A549 (cell line): ENCODE measurements around the gene PEX7. TPM values are rescaled to one million over a fixed set of nuclear protein-coding genes. Genes with fewer than 3 reads are reported as not detected.

Experiments used
- ATAC-seq, 2 experiments: fragments of 200-7000 bp in 1 of 2; fragments of >200 bp in 1 of 2; cut with Nextera tagmentation in 1 of 2; cut with Tn5 transposase in 1 of 2; 3 replicates each; pipeline versions ENCODE4 v1.8.0 to v1.9.1; 2018 to 2020; ENCODE audit warnings: mild to moderate bottlenecking in 1 of 2, moderate library complexity in 1 of 2
- CTCF ChIA-PET: fragments of 300-600 bp; sonication (Branson Sonifier 250); formaldehyde crosslinking; extraction: SDS; loops from one replicate; lab custom pipeline; 2021; ENCODE audit warnings: antibody characterized with exemption, inconsistent platforms; lab: Yijun Ruan, JAX
- POLR2A ChIA-PET: fragments of 350-600 bp; formaldehyde crosslinking; extraction: SDS; loops from one replicate; lab custom pipeline; 2021; ENCODE audit warnings: antibody characterized with exemption, inconsistent platforms; lab: Yijun Ruan, JAX
- DNase-seq, 2 experiments: peaks; one replicate each; pipeline versions ENCODE4 v3.0.0 to v3.0.0-alpha.2; 2011 to 2016; ENCODE audit warnings: low read depth in 1 of 2, low spot score in 1 of 2
- FAIRE-seq: peaks from 2 replicates; lab custom pipeline; 2011; peaks lifted over from hg19 to GRCh38; lab: Jason Lieb, UNC
- H3K27ac ChIP-seq, 2 experiments: fragments of >200 bp; sonication (Bioruptor Twin); formaldehyde crosslinking; 3 replicates each; pipeline ENCODE4 v1.5.1; 2016 to 2017
- H3K4me1 ChIP-seq: fragments of >200 bp; sonication (Bioruptor Twin); formaldehyde crosslinking; 3 replicates; pipeline ENCODE4 v1.6.1; 2016
- H3K4me2 ChIP-seq: fragments of >200 bp; sonication (Bioruptor Twin); formaldehyde crosslinking; 3 replicates; pipeline ENCODE4 v1.6.1; 2016
- H3K4me3 ChIP-seq: fragments of >200 bp; sonication (Bioruptor Twin); formaldehyde crosslinking; 3 replicates; pipeline ENCODE4 v1.5.1; 2016
- H3K9me3 ChIP-seq: fragments of >200 bp; sonication (Bioruptor Twin); formaldehyde crosslinking; 3 replicates; pipeline ENCODE4 v1.6.1; 2016
- BHLHE40 ChIP-seq: IDR thresholded peaks from 2 replicates; pipeline ENCODE4 v1.6.1; 2012; ENCODE audit warnings: low read depth, low read length, inconsistent platforms
- CBX8 ChIP-seq: fragments of 200-600 bp; sonication (generic); IDR thresholded peaks from 2 replicates; pipeline ENCODE4 v1.6.1; 2016
- CEBPB ChIP-seq, 2 experiments: fragments of >200 bp in 1 of 2; sonication (Bioruptor Twin) in 1 of 2; formaldehyde crosslinking in 1 of 2; IDR thresholded peaks; 2 replicates each; pipeline ENCODE4 v1.6.1; 2012 to 2016
- CHD2 ChIP-seq: fragments of 150-350 bp; IDR thresholded peaks from 2 replicates; pipeline ENCODE4 v1.6.1; 2014; ENCODE audit warnings: low read length; ENCODE audit not compliant: partially characterized antibody
- CHD4 ChIP-seq: fragments of 200-600 bp; sonication (generic); IDR thresholded peaks from 2 replicates; pipeline ENCODE4 v1.6.1; 2016; ENCODE audit warnings: antibody characterized with exemption, mild to moderate bottlenecking, borderline replicate concordance
- EHF ChIP-seq: fragments of 250-450 bp; sonication (Bioruptor Pico); IDR thresholded peaks from 2 replicates; pipeline ENCODE4 v1.5.0; 2020; ENCODE audit warnings: mild to moderate bottlenecking
- EHMT2 ChIP-seq: fragments of 200-600 bp; sonication (generic); IDR thresholded peaks from 2 replicates; pipeline ENCODE4 v1.6.1; 2016; ENCODE audit warnings: antibody characterized with exemption, low read depth, mild to moderate bottlenecking, moderate library complexity
- ESRRA ChIP-seq: fragments of 150-350 bp; IDR thresholded peaks from 2 replicates; pipeline ENCODE4 v1.6.1; 2014; ENCODE audit warnings: mild to moderate bottlenecking, low read length, borderline replicate concordance
- FOSL2 ChIP-seq, 2 experiments: fragments of 450-650 bp in 1 of 2; fragments of >200 bp in 1 of 2; sonication (Bioruptor Twin) in 1 of 2; formaldehyde crosslinking; IDR thresholded peaks; 2 replicates each; pipeline versions ENCODE4 v1.5.0 to v1.6.1; 2016 to 2020; ENCODE audit warnings: mild to moderate bottlenecking in 1 of 2, moderate library complexity in 1 of 2
- FOXS1 ChIP-seq: fragments of 250-450 bp; sonication (Bioruptor Pico); IDR thresholded peaks from 2 replicates; pipeline ENCODE4 v1.5.0; 2020; ENCODE audit warnings: mild to moderate bottlenecking, moderate library complexity
- HEYL ChIP-seq: fragments of 250-450 bp; sonication (Bioruptor Pico); IDR thresholded peaks from 2 replicates; pipeline ENCODE4 v1.8.0; 2021; ENCODE audit warnings: mild to moderate bottlenecking, moderate library complexity
- JUN ChIP-seq, 2 experiments: fragments of >200 bp; sonication (Bioruptor Twin); formaldehyde crosslinking; IDR thresholded peaks; 2 replicates in 1 of 2; 3 replicates in 1 of 2; pipeline ENCODE4 v1.6.1; 2016 to 2017
- JUNB ChIP-seq: fragments of >200 bp; sonication (Bioruptor Twin); formaldehyde crosslinking; IDR thresholded peaks from 2 replicates; pipeline ENCODE4 v1.6.1; 2016
- KDM1A ChIP-seq: fragments of 200-600 bp; sonication (generic); IDR thresholded peaks from 2 replicates; pipeline ENCODE4 v1.6.1; 2016; ENCODE audit warnings: low read depth, mild to moderate bottlenecking
- MYC ChIP-seq: IDR thresholded peaks from 2 replicates; pipeline ENCODE4 v1.6.1; 2012; ENCODE audit warnings: mild to moderate bottlenecking, inconsistent platforms, low read length, improper control_type of control experiment, borderline replicate concordance
- NPAS2 ChIP-seq: fragments of 250-450 bp; sonication (Bioruptor Pico); IDR thresholded peaks from 2 replicates; pipeline ENCODE4 v1.8.0; 2022; ENCODE audit warnings: mild to moderate bottlenecking, moderate library complexity, borderline replicate concordance
- RAD21 ChIP-seq, 2 experiments: fragments of >200 bp in 1 of 2; sonication (Bioruptor Twin) in 1 of 2; formaldehyde crosslinking in 1 of 2; IDR thresholded peaks in 1 of 2; conservative IDR thresholded peaks in 1 of 2; 2 replicates in 1 of 2; 3 replicates in 1 of 2; pipeline ENCODE4 v1.6.1; 2012 to 2018; ENCODE audit warnings: inconsistent platforms in 1 of 2
- RCOR1 ChIP-seq: fragments of 150-350 bp; IDR thresholded peaks from 2 replicates; pipeline ENCODE4 v1.6.1; 2014; ENCODE audit warnings: antibody characterized with exemption, low read length, low read depth
- RFX5 ChIP-seq: fragments of 450-650 bp; IDR thresholded peaks from 2 replicates; pipeline ENCODE4 v1.7.1; 2014; ENCODE audit warnings: antibody characterized with exemption, mild to moderate bottlenecking, moderate library complexity
- RNF2 ChIP-seq: fragments of 200-600 bp; sonication (generic); IDR thresholded peaks from 2 replicates; pipeline ENCODE4 v1.6.1; 2016; ENCODE audit warnings: low read depth, mild to moderate bottlenecking, antibody characterized with exemption, moderate library complexity, borderline replicate concordance
- SMC3 ChIP-seq: fragments of >200 bp; sonication (Bioruptor Twin); formaldehyde crosslinking; IDR thresholded peaks from 3 replicates; pipeline ENCODE4 v1.6.1; 2018; ENCODE audit warnings: inconsistent platforms
- ZFP36 ChIP-seq: fragments of 450-650 bp; IDR thresholded peaks from 2 replicates; pipeline ENCODE4 v1.6.1; 2014; ENCODE audit warnings: borderline replicate concordance; ENCODE audit not compliant: partially characterized antibody
- ZNF302 ChIP-seq: fragments of 250-450 bp; sonication (Bioruptor Pico); IDR thresholded peaks from 2 replicates; pipeline ENCODE4 v1.9.0; 2021; ENCODE audit warnings: inconsistent platforms, mild to moderate bottlenecking, moderate library complexity
- ZSCAN20 ChIP-seq: fragments of 250-450 bp; sonication (Bioruptor Pico); IDR thresholded peaks from 2 replicates; pipeline ENCODE4 v1.8.0; 2022; ENCODE audit warnings: mild to moderate bottlenecking, moderate library complexity
- WGBS: methylation state at CpG from one replicate; pipeline ENCODE4 v1.1.6; 2017; ENCODE audit errors: missing lambda C conversion rate; 5-methylcytosine and 5-hydroxymethylcytosine counted together
- polyA plus RNA-seq, 4 experiments: library from polyadenylated mRNA; depleted of rRNA in 3 of 4; stranded (reverse); fragments of >200 nt; fragmentation: RNase III in 1 of 4; extraction: RNeasy Plus Mini Kit Qiagen cat#74134 plus additional on column Dnase treatment in 1 of 4; gene quantifications; 2 replicates in 3 of 4; 3 replicates in 1 of 4; pipeline ENCODE4 v1.2.3, GENCODE V29; 2011 to 2017
- TF ChIP-seq, protein P1 (sequence below): fragments of >200 bp; sonication (Bioruptor Twin); formaldehyde crosslinking; IDR thresholded peaks from 2 replicates; pipeline ENCODE4 v1.6.1; 2016
- TF ChIP-seq, protein P2 (sequence below): fragments of 150-350 bp; IDR thresholded peaks from 2 replicates; pipeline ENCODE4 v1.6.1; 2014; ENCODE audit warnings: low read depth, mild to moderate bottlenecking, low read length
- TF ChIP-seq, protein P3 (sequence below): fragments of 250-450 bp; sonication (Bioruptor Pico); IDR thresholded peaks from 2 replicates; pipeline ENCODE4 v1.5.0; 2021; ENCODE audit warnings: mild to moderate bottlenecking, moderate library complexity, borderline replicate concordance
- TF ChIP-seq, protein P4 (sequence below): IDR thresholded peaks from 2 replicates; pipeline ENCODE4 v1.6.1; 2012; ENCODE audit warnings: low read depth, borderline replicate concordance

PEX7 gene
- polyA plus RNA-seq, 2 of the 4 experiments (the other 2 are of a cell fraction): 6.9 to 9.6 TPM

DNA sequence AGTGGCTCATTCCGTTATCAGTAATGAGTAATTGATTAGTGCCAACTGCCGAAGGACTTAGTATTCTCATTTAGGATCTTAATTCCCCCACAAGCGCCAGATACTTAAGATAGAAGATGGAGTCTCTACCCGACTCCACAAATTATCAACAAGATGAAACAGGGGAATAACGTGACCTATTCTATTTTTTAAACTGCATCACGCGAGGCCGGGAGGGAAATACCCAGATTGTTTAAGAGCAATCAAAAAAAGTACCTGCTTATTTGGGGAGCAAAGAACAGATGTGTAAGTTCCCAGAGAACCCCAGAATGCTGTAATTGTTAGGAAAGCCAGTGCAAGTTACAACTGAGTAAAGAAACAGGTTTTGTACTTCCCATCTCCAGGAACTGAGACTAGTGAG lies 29.0 kb upstream of the PEX7 start:
- ATAC-seq: no peak
- Histone ChIP-seq H3K4me2 (peak overlapping the region; percentile 75), H3K4me3 (peak overlapping the region; percentile 83), H3K9me3 (no peaks in the 10 kb centered on the region), H3K27ac (peak overlapping the region; percentile 95), H3K4me1 (peaks cover 6% of the 10 kb centered on the region; the same call in 2 of the 3 replicates)
- no peak for FAIRE-seq
- ChIA-PET CTCF (interaction anchor here (0.7 to 5.2 kb wide), 15 partner anchors 11 to 1839 kb away, joined by 3 to 146 read pairs (median 10); no protein-coding TSS in a partner anchor), POLR2A (interaction anchor here (1.3 kb wide), 2 partner anchors 183 to 212 kb away, joined by 4 read pairs; no protein-coding TSS in a partner anchor)
- DNase-seq: no peak
- WGBS: 18% methylated on average over 8 of the region's 8 CpGs
- TF ChIP-seq BHLHE40: no peak
- TF ChIP-seq ZSCAN20 (CRISPR knock-in tag): no peak
- TF ChIP-seq, protein P1, sequence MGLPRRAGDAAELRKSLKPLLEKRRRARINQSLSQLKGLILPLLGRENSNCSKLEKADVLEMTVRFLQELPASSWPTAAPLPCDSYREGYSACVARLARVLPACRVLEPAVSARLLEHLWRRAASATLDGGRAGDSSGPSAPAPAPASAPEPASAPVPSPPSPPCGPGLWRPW: no peak
- no peak for TF ChIP-seq ZFP36
- TF ChIP-seq CHD2: no peak
- no peak for TF ChIP-seq JUNB
- TF ChIP-seq, protein P2, sequence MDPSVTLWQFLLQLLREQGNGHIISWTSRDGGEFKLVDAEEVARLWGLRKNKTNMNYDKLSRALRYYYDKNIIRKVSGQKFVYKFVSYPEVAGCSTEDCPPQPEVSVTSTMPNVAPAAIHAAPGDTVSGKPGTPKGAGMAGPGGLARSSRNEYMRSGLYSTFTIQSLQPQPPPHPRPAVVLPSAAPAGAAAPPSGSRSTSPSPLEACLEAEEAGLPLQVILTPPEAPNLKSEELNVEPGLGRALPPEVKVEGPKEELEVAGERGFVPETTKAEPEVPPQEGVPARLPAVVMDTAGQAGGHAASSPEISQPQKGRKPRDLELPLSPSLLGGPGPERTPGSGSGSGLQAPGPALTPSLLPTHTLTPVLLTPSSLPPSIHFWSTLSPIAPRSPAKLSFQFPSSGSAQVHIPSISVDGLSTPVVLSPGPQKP: no peak
- TF ChIP-seq CHD4: no peak
- TF ChIP-seq, protein P3, sequence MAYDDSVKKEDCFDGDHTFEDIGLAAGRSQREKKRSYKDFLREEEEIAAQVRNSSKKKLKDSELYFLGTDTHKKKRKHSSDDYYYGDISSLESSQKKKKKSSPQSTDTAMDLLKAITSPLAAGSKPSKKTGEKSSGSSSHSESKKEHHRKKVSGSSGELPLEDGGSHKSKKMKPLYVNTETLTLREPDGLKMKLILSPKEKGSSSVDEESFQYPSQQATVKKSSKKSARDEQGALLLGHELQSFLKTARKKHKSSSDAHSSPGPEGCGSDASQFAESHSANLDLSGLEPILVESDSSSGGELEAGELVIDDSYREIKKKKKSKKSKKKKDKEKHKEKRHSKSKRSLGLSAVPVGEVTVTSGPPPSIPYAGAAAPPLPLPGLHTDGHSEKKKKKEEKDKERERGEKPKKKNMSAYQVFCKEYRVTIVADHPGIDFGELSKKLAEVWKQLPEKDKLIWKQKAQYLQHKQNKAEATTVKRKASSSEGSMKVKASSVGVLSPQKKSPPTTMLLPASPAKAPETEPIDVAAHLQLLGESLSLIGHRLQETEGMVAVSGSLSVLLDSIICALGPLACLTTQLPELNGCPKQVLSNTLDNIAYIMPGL (CRISPR knock-in tag): no peak
- no peak for TF ChIP-seq RNF2
- no peak for TF ChIP-seq CBX8
- no peak for TF ChIP-seq SMC3
- TF ChIP-seq FOSL2 (IDR thresholded peaks at IDR 0.05): no peak
- TF ChIP-seq FOSL2 (CRISPR knock-in tag; IDR thresholded peaks at IDR 0.05): no peak
- TF ChIP-seq JUN (IDR thresholded peaks at IDR 0.05): no peak

DNA sequence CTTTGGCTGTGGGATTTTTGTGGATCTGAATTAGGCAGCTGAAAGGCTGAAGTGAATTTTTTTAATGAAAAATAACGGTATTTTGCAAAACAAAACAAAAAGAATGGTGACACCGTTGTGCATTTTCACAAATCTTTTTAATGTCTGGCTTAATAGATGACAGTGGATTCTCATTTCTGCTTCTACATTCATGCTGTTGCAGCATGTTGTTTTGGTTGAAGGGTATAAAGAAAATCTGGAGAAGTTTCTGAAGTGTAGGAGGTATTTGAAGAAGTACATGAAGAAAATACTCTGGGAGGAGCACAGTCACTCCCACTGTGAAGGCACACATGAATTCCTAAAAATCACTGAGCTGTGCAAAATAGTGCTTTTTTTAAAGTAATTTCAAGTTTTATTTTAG lies 27.0 kb upstream of the PEX7 start:
- POLR2A ChIA-PET: no interaction called here
- no peak for TF ChIP-seq ESRRA
- no peak for TF ChIP-seq CEBPB (IDR thresholded peaks at IDR 0.05)
- no peak for TF ChIP-seq FOXS1 (CRISPR knock-in tag)
- TF ChIP-seq RAD21 (conservative IDR thresholded peaks at IDR 0.05 in 1 of 2, IDR thresholded peaks at IDR 0.05 in 1 of 2): no peak
- TF ChIP-seq EHMT2: no peak
- no peak for TF ChIP-seq MYC
- TF ChIP-seq JUN (IDR thresholded peaks at IDR 0.05): no peak
- no peak for TF ChIP-seq NPAS2
- TF ChIP-seq BHLHE40: no peak
- TF ChIP-seq, protein P4, sequence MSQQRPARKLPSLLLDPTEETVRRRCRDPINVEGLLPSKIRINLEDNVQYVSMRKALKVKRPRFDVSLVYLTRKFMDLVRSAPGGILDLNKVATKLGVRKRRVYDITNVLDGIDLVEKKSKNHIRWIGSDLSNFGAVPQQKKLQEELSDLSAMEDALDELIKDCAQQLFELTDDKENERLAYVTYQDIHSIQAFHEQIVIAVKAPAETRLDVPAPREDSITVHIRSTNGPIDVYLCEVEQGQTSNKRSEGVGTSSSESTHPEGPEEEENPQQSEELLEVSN: no peak
- TF ChIP-seq JUNB: no peak
- no peak for TF ChIP-seq RNF2
- TF ChIP-seq EHF (CRISPR knock-in tag): no peak
- no peak for TF ChIP-seq KDM1A
- TF ChIP-seq, protein P2: no peak
- TF ChIP-seq, protein P3 (CRISPR knock-in tag): no peak
- no peak for TF ChIP-seq ZNF302
- TF ChIP-seq RCOR1: no peak
- no peak for TF ChIP-seq HEYL
- no peak for TF ChIP-seq RFX5
- Histone ChIP-seq H3K4me1 (peaks cover 6% of the 10 kb centered on the region; the same call in 2 of the 3 replicates), H3K4me2 (no peak overlapping the region), H3K4me3 (no peak overlapping the region), H3K27ac (no peak overlapping the region), H3K9me3 (no peaks in the 10 kb centered on the region)
- ATAC-seq (no peak), DNase-seq (no peak), FAIRE-seq (no peak)
- WGBS: 87% methylated on average over 2 of the region's 2 CpGs
- CTCF ChIA-PET: interaction anchor here (2.1 kb wide), 1 partner anchor 151 kb away, joined by 24 read pairs; no protein-coding TSS in a partner anchor
